H54 (cell line): ENCODE data around the gene SUSD3.

Experiments
- DNase-seq: peaks from one replicate; pipeline ENCODE4 v3.0.0; 2011; ENCODE audit warnings: low spot score, mixed read lengths; ENCODE audit not compliant: insufficient read length
- FAIRE-seq: peaks from 3 replicates; lab custom pipeline; 2011; peaks lifted over from hg19 to GRCh38; lab: Jason Lieb, UNC
- POLR2A ChIP-seq: IDR thresholded peaks from 2 replicates; pipeline ENCODE4 v1.6.1; 2011; ENCODE audit warnings: low read depth, mild to moderate bottlenecking, low read length

The SUSD3 gene

GRCh38 chr9:93022721-93023520, 35.6 kb upstream of the SUSD3 start:
- DNase-seq = no peak
- FAIRE-seq = no peak
- no peak for TF ChIP-seq POLR2A

- DNase-seq (no peak), FAIRE-seq (no peak)
- no peak for TF ChIP-seq POLR2A
Measured at GRCh38 chr9:93023521-93023815, 35.0 kb upstream of the SUSD3 start.

GRCh38 chr9:93024646-93024910, 33.9 kb upstream of the SUSD3 start:
- no peak for FAIRE-seq
- no peak for TF ChIP-seq POLR2A
- DNase-seq = no peak

- FAIRE-seq (no peak), DNase-seq (no peak)
- no peak for TF ChIP-seq POLR2A
Measured at GRCh38 chr9:93024986-93025630, 33.4 kb upstream of the SUSD3 start.

- FAIRE-seq = no peak
- TF ChIP-seq POLR2A = no peak
- DNase-seq = no peak
Measured at GRCh38 chr9:93025736-93026135, 32.8 kb upstream of the SUSD3 start.

- no peak for FAIRE-seq
- DNase-seq = no peak
Measured at GRCh38 chr9:93026640-93027039, 31.9 kb upstream of the SUSD3 start.

DNA sequence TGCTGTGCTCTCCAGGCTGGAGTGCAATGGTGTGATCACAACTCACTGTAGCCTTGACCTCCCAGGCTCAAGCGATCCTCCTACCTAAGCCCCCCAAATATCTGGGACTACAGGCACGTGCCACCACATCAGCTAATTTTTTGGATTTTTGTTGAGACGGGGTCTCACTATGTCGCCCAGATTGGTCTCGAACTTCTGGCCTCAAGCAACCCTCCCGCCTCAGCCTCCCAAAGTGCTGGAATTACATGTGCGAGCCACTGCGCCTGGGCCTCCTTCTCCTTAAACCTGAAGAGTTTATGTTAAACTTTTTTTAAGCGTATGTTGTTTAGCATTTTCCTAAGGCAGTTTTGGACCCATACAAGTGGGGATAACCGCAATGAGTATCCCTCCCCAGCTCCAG, 30.8 kb upstream of the SUSD3 start:
- no peak for DNase-seq
- no peak for FAIRE-seq
- TF ChIP-seq POLR2A = no peak

More at GRCh38 chr9:93026640-93027039, 31.9 kb upstream of the SUSD3 start:
- no peak for TF ChIP-seq POLR2A

GRCh38 chr9:93028448-93029006, 30.0 kb upstream of the SUSD3 start:
- no peak for TF ChIP-seq POLR2A
- DNase-seq = no peak
- FAIRE-seq = no peak

DNA sequence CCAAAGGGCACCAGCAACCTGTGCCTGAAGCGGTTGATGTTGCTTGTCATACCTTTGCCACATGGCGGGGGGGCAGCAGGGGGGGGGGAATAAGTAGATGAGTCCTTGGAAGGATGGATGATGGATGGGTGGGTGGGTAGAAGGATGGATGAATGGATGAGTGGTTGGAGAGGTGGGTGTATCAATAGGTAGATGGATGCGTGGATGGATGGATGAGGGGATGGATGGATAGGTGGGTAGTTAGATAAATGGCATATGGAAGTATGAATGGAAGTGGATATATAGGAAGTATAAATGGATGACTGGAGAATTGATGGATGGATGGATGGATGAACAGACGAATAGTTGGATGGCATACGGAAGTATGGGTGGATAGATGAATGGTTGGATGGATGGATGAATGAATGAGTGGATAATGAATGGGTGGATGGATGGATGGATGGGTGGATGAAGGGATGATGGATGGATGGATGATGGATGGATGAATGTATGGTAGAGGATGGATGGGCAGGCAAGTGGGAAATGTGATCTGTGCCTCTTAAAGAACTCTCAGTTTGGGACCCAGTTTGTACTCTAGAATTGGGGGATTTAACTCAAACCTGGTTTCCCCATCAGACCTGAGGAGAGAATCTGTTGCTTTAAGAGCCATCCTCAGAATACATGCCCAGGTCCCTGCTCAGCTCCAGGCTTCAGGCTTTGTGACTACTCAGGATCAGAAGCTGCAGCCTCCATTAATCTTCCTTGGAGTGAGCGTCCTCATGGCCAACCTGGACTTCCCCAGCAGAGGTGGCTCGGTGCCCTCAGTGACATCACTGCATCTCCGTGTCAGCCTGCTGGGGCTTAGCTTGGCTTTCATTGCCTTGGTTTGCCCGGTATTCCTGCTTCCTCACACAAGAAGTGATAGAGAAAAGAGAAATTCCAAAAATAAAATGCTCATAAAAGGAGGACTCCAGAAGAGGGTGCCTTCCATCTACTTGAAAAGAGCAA, 27.6 kb upstream of the SUSD3 start:
- FAIRE-seq (no peak), DNase-seq (no peak)
- TF ChIP-seq POLR2A = no peak

DNA sequence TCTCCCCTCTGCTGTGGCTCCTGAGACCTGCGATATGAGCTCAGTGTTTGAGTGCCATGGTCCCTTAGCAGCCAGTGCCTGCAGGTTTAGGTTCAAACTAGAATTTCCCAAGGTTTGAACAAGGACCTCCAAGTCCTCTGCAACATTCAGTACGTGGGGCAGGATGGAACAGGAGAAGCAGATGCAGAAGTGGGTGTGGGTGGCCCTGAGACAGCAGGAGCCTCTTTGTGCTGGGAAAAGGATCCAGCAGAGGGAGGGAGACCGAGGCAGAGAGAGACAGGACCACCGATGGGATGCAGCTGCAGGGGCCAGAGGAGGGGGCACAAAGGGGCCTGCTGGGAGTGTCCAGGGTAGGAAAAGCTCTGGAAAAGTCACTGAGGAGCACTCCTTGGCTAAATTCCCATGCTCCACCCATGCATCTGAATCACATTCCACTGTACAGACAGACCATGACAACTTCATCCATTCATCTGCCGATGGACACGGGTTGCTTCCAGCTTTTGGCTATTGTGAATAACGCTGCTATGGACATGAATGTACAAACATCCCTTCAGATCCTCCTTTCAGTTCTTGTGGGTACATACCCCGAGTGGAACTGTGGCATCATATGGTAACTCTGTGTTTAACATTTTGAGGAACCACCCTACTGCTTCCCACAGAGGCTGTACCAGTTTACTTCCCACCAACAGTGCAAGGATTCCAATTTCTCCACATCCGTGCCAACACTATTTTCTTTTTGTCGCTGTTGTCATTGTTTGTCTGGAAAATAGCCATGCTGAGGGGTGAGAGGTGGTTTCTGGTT, 26.7 kb upstream of the SUSD3 start:
- FAIRE-seq (no peak), DNase-seq (no peak)
- TF ChIP-seq POLR2A = no peak

DNA sequence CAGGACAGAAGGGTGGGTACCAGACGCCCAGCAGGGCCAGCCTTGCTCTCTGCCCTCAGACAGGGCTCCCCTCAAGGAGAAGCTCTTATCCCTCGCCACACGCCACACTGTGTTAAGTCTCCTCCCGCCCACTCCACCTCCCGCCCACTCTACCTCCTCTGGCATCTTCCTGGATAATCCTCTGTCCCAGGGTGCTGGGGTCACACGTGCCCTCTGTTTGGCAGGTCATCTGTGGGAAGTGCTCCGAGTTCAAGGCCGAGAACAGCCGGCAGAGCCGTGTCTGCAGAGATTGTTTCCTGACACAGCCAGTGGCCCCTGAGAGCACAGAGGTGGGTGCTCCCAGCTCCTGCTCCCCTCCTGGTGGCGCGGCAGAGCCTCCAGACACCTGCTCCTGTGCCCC, 26.0 kb upstream of the SUSD3 start:
- no peak for DNase-seq
- TF ChIP-seq POLR2A = no peak
- FAIRE-seq = no peak

- DNase-seq (no peak), FAIRE-seq (no peak)
- no peak for TF ChIP-seq POLR2A
Measured at GRCh38 chr9:93033531-93033930, 25.0 kb upstream of the SUSD3 start.

DNA sequence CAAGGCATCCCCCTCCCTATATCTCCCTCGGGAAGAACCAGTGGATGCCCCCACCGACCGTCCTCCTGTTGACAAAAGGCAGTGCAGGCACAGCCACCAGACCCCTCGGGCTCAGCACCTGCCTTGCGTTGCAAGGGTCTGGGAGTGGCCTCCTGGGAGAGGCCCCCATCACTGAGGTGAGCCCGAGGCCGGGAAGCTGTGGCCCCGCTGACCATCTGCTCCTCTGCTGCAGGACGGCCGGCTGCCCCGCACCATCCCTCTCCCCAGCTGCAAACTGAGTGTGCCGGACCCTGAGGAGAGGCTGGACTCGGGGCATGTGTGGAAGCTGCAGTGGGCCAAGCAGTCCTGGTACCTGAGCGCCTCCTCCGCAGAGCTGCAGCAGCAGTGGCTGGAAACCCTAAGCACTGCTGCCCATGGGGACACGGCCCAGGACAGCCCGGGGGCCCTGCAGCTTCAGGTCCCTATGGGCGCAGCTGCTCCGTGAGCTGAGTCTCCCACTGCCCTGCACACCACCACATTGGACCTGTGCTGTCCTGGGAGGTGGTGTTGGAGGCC, 23.3 kb upstream of the SUSD3 start:
- DNase-seq (no peak), FAIRE-seq (no peak)
- TF ChIP-seq POLR2A = no peak

DNA sequence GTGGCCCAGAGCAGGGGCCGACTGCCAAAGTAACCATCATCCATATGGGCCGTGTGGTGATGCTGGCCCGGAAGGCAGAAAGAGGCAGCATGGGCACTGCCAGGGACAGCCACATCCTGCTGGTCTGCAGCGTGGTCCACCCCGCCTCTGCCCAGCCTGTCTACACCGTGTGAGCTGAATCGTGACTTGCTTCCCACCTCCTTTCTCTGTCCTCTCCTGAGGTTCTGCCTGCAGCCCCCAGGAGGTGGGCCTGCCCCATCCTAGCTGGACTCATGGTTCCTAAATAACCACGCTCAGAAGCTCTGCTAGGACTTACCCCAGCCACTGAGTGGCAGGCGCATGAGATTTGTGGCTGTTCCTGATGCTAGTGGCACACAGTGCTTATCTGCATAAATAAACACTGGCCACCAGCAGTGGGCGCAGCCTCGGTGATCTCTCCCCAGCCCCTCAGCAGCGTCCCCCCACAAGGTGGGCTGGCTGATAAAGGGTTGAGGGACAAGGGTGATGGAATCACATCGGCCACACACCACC, 22.6 kb upstream of the SUSD3 start:
- TF ChIP-seq POLR2A = no peak
- FAIRE-seq = no peak
- DNase-seq = no peak
